LoVo (cell line): ENCODE results near the gene GBA2.

Experiments used
- DNase-seq: peaks from one replicate; pipeline ENCODE4 v3.0.0-alpha.2; 2016; ENCODE audit warnings: low spot score

Gene GBA2

GRCh38 chr9:35766997-35767396, 18.0 kb upstream of the GBA2 start:
- DNase-seq = no peak

- DNase-seq = no peak
Measured at GRCh38 chr9:35763803-35764202, 14.8 kb upstream of the GBA2 start.

- DNase-seq = no peak
Measured at GRCh38 chr9:35763181-35763580, 14.2 kb upstream of the GBA2 start.

- DNase-seq = no peak
Measured at GRCh38 chr9:35760651-35761050, 11.6 kb upstream of the GBA2 start.

GRCh38 chr9:35759795-35760194, 10.8 kb upstream of the GBA2 start:
- DNase-seq = no peak

- no peak for DNase-seq
Measured at GRCh38 chr9:35758475-35759050, 9.5 kb upstream of the GBA2 start.

GRCh38 chr9:35757892-35758275, 8.9 kb upstream of the GBA2 start:
- no peak for DNase-seq

- peak; percentile 63 for DNase-seq
Measured at GRCh38 chr9:35757226-35757891, 8.3 kb upstream of the GBA2 start.

- DNase-seq = peak; percentile 72
Measured at GRCh38 chr9:35756275-35757225, 7.5 kb upstream of the GBA2 start.

- no peak for DNase-seq
Measured at GRCh38 chr9:35755071-35755470, 6.0 kb upstream of the GBA2 start.

GRCh38 chr9:35754264-35754663, 5.2 kb upstream of the GBA2 start, which contains the start of gene MSMP:
TSS of gene MSMP (minus strand) at chr9:35754276. CDS start at chr9:35754129, 147 bp downstream.
- no peak for DNase-seq

- no peak for DNase-seq
Measured at GRCh38 chr9:35753466-35753865, 4.4 kb upstream of the GBA2 start.

- DNase-seq = no peak
Measured at GRCh38 chr9:35750256-35750531, 1.2 kb upstream of the GBA2 start.

- peak; percentile 34 for DNase-seq
Measured at GRCh38 chr9:35749515-35750255, 657 bp upstream of the GBA2 start.

- DNase-seq = no peak
Measured at GRCh38 chr9:35748242-35748857, 678 bp downstream of the GBA2 start.

- DNase-seq = peak; percentile 30
Measured at GRCh38 chr9:35746583-35746982, 2.4 kb downstream of the GBA2 start.

- DNase-seq = no peak
Measured at GRCh38 chr9:35745569-35745968, 3.5 kb downstream of the GBA2 start.

- no peak for DNase-seq
Measured at GRCh38 chr9:35743880-35744518, 5.0 kb downstream of the GBA2 start.

GRCh38 chr9:35743452-35743851, 5.6 kb downstream of the GBA2 start:
- no peak for DNase-seq

- DNase-seq = no peak
Measured at GRCh38 chr9:35741740-35742139, 7.3 kb downstream of the GBA2 start.

GRCh38 chr9:35740243-35740642, 8.8 kb downstream of the GBA2 start:
- DNase-seq = no peak
